HUDEP-2 (cell line): ENCODE measurements around the gene PDIK1L.
"Not testable (repeated sequence)": the region's sequence is repeated elsewhere in the genome, so short reads cannot be mapped to it uniquely, and the experiment has no call there.

Experiments used
- DNase-seq, 76 experiments: peaks; one replicate each; lab custom pipeline; 2025; ENCODE audit not compliant: unreplicated experiment in 76 of 76; lab: John Stamatoyannopoulos, UW

PDIK1L gene

DNA sequence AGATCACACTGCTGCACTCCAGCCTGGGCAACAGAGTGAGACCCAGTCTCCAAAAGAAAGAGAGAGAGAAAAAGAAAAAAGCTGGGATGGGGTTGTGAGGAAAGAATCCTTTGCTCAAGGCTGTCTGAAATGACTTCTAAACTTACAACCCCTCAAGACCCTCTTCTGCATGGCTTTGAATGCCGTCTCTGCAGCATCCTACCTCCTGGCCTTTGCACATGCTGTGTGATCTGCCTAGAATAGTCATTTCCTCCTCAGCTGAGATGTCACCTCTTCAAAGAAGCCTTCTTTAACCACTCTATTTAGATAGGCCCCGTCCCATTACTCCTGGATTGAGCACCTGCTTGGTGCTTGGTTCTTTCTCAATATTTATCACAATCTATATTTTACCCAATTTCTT is 26.8 kb upstream of the PDIK1L start:
- no peak for DNase-seq

DNA sequence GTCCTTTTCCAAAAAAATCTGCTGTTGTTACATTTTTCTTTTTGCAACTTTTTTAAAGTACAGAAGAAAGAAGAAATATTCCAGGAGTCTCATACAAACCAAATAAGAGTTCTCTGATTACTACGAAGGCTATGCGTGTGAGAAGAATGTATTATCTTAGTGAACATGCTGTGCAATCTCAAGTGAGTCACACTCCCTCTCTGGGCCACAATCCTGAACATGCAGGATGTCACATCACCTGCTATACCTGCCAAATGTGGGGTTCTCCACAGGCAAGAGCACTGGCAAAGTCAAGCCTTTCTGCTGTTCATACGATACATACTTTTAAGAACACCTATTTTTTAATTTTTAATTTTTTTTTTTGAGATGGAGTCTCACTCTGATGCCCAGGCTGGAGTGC is 22.5 kb upstream of the PDIK1L start:
- no peak for DNase-seq

GRCh38 chr1:26090893-26091292 is 20.7 kb upstream of the PDIK1L start:
- no peak for DNase-seq

- no peak for DNase-seq
These were observed 19.2 kb upstream of the PDIK1L start for GRCh38 chr1:26092422-26092821.

- not testable (repeated sequence) for DNase-seq
These were observed 18.1 kb upstream of the PDIK1L start for GRCh38 chr1:26093569-26093968.

DNA sequence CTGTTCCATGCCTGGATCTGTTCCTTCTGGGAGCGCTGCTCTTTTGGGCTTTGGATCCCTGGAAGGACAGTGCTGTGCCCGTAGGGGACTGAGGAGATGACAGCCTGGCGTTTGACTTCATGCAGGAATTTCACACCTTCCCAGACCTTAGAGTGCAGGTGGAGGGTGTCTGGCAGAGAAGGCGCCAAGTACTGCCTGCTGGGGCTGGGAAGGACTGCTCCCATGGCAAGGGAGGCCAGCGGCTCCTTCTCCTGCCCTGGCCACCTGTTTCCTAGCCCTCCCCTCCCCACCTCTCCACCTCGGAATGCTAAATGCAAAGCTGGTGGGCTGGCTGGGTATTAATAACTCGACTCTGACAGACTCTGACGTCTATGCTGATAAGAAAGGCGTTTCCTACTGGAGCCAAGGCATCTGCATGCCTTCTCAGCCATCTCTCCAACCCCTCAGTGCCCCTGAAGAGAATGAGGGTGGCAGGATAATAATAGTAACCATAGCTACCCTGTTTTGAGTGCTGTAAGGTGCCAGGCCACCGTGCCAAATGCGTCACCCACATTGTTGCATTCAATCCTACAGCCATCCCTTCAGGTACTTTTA is 17.5 kb upstream of the PDIK1L start:
- no peak for DNase-seq

- no peak for DNase-seq
These were observed 16.8 kb upstream of the PDIK1L start for GRCh38 chr1:26094677-26095383.

GRCh38 chr1:26096471-26096870 is 15.2 kb upstream of the PDIK1L start:
- no peak for DNase-seq

DNA sequence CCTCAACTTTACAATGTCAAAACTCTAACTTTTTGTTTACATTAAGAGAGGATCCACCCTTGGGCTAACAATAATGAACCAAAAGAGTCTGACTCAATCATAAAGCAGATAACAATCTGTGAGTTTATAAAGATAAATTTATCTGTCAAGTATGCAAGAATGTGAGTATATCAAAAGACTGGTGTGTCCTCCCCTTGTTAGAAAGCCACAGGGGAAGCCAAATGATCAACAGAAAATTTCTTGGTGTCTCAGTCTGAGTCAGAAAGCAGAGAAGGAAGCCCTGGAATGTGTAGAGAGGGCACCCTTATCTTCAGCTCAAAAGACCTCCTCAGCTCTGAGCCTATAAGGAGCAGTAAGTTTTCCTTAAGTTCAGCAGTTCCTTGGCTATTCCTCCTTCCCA is 13.9 kb upstream of the PDIK1L start:
- DNase-seq: peak in 1 of 76 experiments; percentile 11

DNA sequence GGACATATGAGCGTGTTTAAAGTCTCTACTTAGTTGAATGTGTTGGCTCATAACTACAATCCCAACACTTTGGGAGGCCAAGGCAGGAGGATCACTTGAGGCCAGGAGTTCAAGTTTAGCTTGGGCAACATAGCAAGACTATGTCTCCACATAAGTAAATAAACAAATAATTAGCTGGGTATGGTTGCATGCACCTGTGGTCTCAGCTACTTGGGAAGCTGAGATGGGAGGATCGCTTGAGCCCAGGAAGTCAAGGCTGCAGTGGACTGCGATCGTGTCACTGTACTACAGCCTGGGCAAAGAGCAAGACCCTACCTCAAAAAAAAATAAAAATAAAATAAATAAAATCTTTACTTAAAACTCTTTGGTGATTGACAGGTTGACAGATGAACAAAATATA is 13.0 kb upstream of the PDIK1L start:
- DNase-seq: no peak

GRCh38 chr1:26099780-26100179 is 11.8 kb upstream of the PDIK1L start:
- no peak for DNase-seq

DNA sequence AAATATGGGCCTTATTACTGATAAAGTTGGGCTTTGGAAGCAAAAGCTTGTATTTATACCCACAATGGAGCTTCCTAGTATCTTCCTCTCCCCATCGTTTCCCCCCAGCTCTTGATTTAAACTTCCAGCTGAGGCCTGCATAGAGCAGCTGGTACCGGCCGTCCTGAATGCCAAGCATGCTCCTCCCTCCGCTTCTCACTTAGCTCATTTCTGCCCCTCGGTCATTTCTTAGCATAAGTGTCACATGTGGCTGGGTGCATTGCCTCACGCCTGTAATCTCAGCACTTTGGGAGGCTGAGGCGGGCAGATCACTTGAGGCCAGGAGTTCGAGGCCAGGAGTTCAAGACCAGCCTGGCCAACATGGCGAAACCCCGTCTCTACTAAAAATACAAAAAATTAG is 11.4 kb upstream of the PDIK1L start:
- DNase-seq: not testable (repeated sequence)

- no peak for DNase-seq
These were observed 9.5 kb upstream of the PDIK1L start for GRCh38 chr1:26102119-26102518.

GRCh38 chr1:26102526-26102925 is 9.1 kb upstream of the PDIK1L start:
- DNase-seq: no peak

DNA sequence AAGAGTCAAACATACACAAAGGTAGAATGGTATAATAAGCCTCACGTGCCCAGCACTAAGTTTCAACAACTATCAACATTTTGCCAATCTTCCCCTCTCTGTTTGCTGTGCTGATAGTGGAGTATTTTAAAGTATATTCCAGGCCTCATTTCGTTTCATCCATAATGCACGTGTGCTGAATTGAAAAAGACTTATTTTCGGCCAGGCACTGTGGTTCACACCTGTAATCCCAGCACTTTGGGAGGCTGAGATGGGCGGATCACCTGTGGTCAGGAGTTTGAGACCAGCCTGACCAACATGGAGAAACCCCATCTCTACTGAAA is 6.4 kb upstream of the PDIK1L start:
- not testable (repeated sequence) for DNase-seq

DNA sequence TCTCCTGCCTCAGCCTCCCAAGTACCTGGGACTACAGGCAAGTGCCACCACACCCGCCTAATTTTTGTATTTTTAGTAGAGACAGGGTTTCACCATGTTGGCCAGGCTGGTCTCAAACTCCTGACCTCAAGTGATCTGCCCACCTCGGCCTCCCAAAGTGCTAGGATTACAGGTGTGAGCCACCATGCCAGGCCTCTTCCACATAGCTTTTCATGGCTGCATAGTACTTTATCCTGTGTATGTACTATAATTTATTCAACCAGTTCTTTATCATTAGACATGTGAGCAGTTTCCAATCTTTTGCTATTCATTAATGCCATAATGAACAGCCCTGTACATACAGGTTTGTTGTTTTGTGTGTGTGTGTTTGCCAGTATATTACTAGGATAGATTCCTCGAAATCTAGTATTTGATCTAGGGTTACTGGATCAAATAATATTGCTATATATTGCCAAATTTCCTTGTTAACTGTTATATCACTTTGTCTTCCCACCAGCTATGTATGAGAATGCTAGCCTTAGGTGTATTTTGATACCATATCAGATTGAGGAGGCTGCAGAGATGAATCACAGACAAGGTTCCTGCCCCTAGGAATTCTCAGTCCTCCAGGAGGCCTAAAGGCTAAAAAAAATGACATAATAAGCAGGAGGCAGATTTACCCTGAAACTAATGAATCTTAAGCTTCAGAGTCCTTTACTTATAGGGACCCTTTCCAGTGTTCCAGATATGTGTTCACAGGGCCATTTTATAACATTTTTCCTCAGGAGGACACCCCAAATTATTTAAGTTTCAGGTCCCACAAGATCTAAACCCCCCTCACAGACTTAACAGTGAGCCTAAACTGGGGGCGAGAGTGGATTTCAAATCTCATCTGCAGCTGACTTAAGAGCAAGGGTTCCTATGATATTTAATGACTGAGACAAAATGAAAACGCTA is 2.1 kb upstream of the PDIK1L start:
- no peak for DNase-seq

GRCh38 chr1:26110731-26111529 is 694 bp upstream of the PDIK1L start:
- DNase-seq: peak in 66 of 76 experiments; percentile 13 to 88 (median 61)

DNA sequence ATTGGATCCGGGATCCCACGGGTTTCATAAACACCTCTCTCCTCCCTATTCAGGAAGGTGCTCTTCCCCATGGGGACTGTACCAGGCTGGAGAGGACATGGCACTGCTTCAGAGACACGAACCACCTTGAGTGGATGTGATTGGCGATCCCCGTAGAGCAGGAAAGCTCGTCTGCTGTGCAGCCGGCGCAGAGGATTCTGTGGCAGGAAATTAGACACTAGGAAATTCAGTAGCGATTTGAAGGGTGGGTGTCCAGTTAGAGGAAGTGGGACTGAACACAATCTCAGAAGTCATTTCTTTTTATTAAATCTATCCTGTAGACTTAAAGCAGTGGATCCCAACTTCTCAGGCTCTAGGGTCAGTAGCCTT is 767 bp downstream of the PDIK1L start:
- peak in 3 of 76 experiments; percentile 44 to 51 (median 48) for DNase-seq

GRCh38 chr1:26114165-26114927 is 2.7 kb downstream of the PDIK1L start:
- no peak for DNase-seq
